Parathyroid adenoma (tissue), 2 donors: ENCODE measurements around the gene UBE2I.

ENCODE experiments used
- H2AFZ ChIP-seq: fragments of 300-600 bp; sonication (generic); one replicate; pipeline ENCODE4 v1.7.0; 2017; ENCODE audit warnings: antibody characterized with exemption, mild to moderate bottlenecking
- H3K27ac ChIP-seq: fragments of 300-600 bp; sonication (generic); one replicate; pipeline ENCODE4 v1.7.0; 2017
- H3K27me3 ChIP-seq: fragments of 300-600 bp; sonication (generic); one replicate; pipeline ENCODE4 v1.7.0; 2017; ENCODE audit warnings: low read length; ENCODE audit not compliant: control insufficient read depth, insufficient read depth
- H3K36me3 ChIP-seq: fragments of 300-600 bp; sonication (generic); one replicate; pipeline ENCODE4 v1.7.0; 2017; ENCODE audit warnings: low read length; ENCODE audit not compliant: control insufficient read depth, insufficient read depth
- H3K4me1 ChIP-seq: fragments of 300-600 bp; sonication (generic); one replicate; pipeline ENCODE4 v1.7.0; 2017; ENCODE audit warnings: control low read depth
- H3K4me2 ChIP-seq: fragments of 300-600 bp; sonication (generic); one replicate; pipeline ENCODE4 v1.7.0; 2017; ENCODE audit warnings: low read length
- H3K4me3 ChIP-seq: fragments of 300-600 bp; sonication (generic); one replicate; pipeline ENCODE4 v1.7.0; 2017; ENCODE audit warnings: low read depth, low read length
- H3K79me2 ChIP-seq: fragments of 300-600 bp; sonication (generic); one replicate; pipeline ENCODE4 v1.7.0; 2017; ENCODE audit warnings: control low read depth
- H3K9ac ChIP-seq: fragments of 300-600 bp; sonication (generic); one replicate; pipeline ENCODE4 v1.7.0; 2017; ENCODE audit warnings: mild to moderate bottlenecking
- H3K9me3 ChIP-seq: fragments of 300-600 bp; sonication (generic); one replicate; pipeline ENCODE4 v1.7.0; 2017; ENCODE audit warnings: low read length; ENCODE audit not compliant: control insufficient read depth
- TF ChIP-seq, protein P1 (sequence below): fragments of 300-600 bp; sonication (generic); IDR thresholded peaks from one replicate; pipeline ENCODE4 v1.7.0; 2017; ENCODE audit warnings: antibody characterized with exemption, mild to moderate bottlenecking
- donor health status: primary hyperparathyroidism.

The UBE2I gene

GRCh38 chr16:1375741-1376410 is 66.4 kb downstream of the UBE2I start:
- TF ChIP-seq, protein P1, sequence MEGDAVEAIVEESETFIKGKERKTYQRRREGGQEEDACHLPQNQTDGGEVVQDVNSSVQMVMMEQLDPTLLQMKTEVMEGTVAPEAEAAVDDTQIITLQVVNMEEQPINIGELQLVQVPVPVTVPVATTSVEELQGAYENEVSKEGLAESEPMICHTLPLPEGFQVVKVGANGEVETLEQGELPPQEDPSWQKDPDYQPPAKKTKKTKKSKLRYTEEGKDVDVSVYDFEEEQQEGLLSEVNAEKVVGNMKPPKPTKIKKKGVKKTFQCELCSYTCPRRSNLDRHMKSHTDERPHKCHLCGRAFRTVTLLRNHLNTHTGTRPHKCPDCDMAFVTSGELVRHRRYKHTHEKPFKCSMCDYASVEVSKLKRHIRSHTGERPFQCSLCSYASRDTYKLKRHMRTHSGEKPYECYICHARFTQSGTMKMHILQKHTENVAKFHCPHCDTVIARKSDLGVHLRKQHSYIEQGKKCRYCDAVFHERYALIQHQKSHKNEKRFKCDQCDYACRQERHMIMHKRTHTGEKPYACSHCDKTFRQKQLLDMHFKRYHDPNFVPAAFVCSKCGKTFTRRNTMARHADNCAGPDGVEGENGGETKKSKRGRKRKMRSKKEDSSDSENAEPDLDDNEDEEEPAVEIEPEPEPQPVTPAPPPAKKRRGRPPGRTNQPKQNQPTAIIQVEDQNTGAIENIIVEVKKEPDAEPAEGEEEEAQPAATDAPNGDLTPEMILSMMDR, result no peak
- no peak overlapping the region for H2AFZ ChIP-seq
- no peak overlapping the region for H3K4me3 ChIP-seq
- no peak overlapping the region for H3K4me2 ChIP-seq
- no peak overlapping the region for H3K27ac ChIP-seq
- H3K79me2 ChIP-seq, result peaks cover 10% of the 10 kb centered on the region
- no peak overlapping the region for H3K9ac ChIP-seq
- no peaks in the 10 kb centered on the region for H3K9me3 ChIP-seq
- H3K36me3 ChIP-seq, result no peaks in the 10 kb centered on the region
- no peaks in the 10 kb centered on the region for H3K4me1 ChIP-seq
- no peaks in the 10 kb centered on the region for H3K27me3 ChIP-seq
